KMS-11 (cell line): ENCODE data around the gene CEACAM19.

Experiments
- H2AFZ ChIP-seq: fragments of 200-600 bp; sonication (generic); 2 replicates; pipeline ENCODE4 v1.6.1; 2016; ENCODE audit warnings: antibody characterized with exemption, mixed run types, low read depth
- H3K27ac ChIP-seq: fragments of 200-600 bp; sonication (generic); 2 replicates; pipeline ENCODE4 v1.6.1; 2016; ENCODE audit warnings: mild to moderate bottlenecking, mixed run types
- H3K27me3 ChIP-seq: fragments of 200-600 bp; sonication (generic); 2 replicates; pipeline ENCODE4 v1.6.1; 2017; ENCODE audit warnings: mild to moderate bottlenecking, low read depth, mixed run types, moderate library complexity; ENCODE audit not compliant: insufficient read depth
- H3K36me3 ChIP-seq: fragments of 200-600 bp; sonication (generic); 2 replicates; pipeline ENCODE4 v1.6.1; 2017; ENCODE audit warnings: mild to moderate bottlenecking, mixed run types; ENCODE audit not compliant: insufficient read depth
- H3K4me1 ChIP-seq: fragments of 200-600 bp; sonication (generic); 2 replicates; pipeline ENCODE4 v1.6.1; 2016; ENCODE audit warnings: mild to moderate bottlenecking, low read depth, mixed run types; ENCODE audit not compliant: poor library complexity, severe bottlenecking
- H3K4me2 ChIP-seq: fragments of 200-600 bp; sonication (generic); 2 replicates; pipeline ENCODE4 v1.7.0; 2016; ENCODE audit warnings: mild to moderate bottlenecking, mixed run types
- H3K4me3 ChIP-seq: fragments of 200-600 bp; sonication (generic); IDR thresholded peaks from 2 replicates; pipeline ENCODE4 v1.6.1; 2017; ENCODE audit warnings: low read depth, low read length, mixed read lengths; ENCODE audit not compliant: insufficient read depth
- H3K79me2 ChIP-seq: fragments of 200-600 bp; sonication (generic); 2 replicates; pipeline ENCODE4 v1.6.1; 2016; ENCODE audit warnings: low read depth, mixed run types; ENCODE audit not compliant: insufficient read depth
- H3K9ac ChIP-seq: fragments of 200-600 bp; sonication (generic); 2 replicates; pipeline ENCODE4 v1.6.1; 2016; ENCODE audit warnings: mild to moderate bottlenecking, mixed run types
- H4K20me1 ChIP-seq: fragments of 200-600 bp; sonication (generic); 2 replicates; pipeline ENCODE4 v1.6.1; 2016; ENCODE audit warnings: mild to moderate bottlenecking, mixed run types; ENCODE audit not compliant: insufficient read depth
- CTCF ChIP-seq: fragments of 200-600 bp; sonication (generic); conservative IDR thresholded peaks from 2 replicates; pipeline ENCODE4 v1.6.1; 2017; ENCODE audit warnings: low read depth, mild to moderate bottlenecking, antibody characterized with exemption, low read length, moderate library complexity, mixed read lengths

The CEACAM19 gene

GRCh38 chr19:44731622-44732021 is 60.3 kb downstream of the CEACAM19 start:
- Histone ChIP-seq H3K4me3 (no peak overlapping the region), H3K4me1 (peaks cover 9% of the 10 kb centered on the region), H3K9ac (no peak overlapping the region), H2AFZ (no peak overlapping the region), H3K79me2 (no peaks in the 10 kb centered on the region), H3K4me2 (no peak overlapping the region), H4K20me1 (no peaks in the 10 kb centered on the region), H3K27ac (no peak overlapping the region), H3K36me3 (no peaks in the 10 kb centered on the region), H3K27me3 (no peaks in the 10 kb centered on the region)
- TF ChIP-seq CTCF, result no peak

- H4K20me1 ChIP-seq, result no peaks in the 10 kb centered on the region
- H3K4me1 ChIP-seq, result peaks cover 8% of the 10 kb centered on the region
- no peak overlapping the region for H2AFZ ChIP-seq
- no peaks in the 10 kb centered on the region for H3K79me2 ChIP-seq
- no peak overlapping the region for H3K9ac ChIP-seq
- no peak overlapping the region for H3K4me2 ChIP-seq
- no peaks in the 10 kb centered on the region for H3K36me3 ChIP-seq
- H3K27me3 ChIP-seq, result no peaks in the 10 kb centered on the region
- H3K4me3 ChIP-seq, result no peak overlapping the region
- no peak overlapping the region for H3K27ac ChIP-seq
- TF ChIP-seq CTCF, result no peak
Observed at GRCh38 chr19:44732235-44733014, 61.1 kb downstream of the CEACAM19 start.
